GM19239 (cell line): Measurements from ENCODE around the gene CYTH3.
A peak's percentile ranks its signal among the peaks of the same experiment; 100 is the strongest.
"Not testable (repeated sequence)": the region's sequence is repeated elsewhere in the genome, so short reads cannot be mapped to it uniquely, and the experiment has no call there.

ENCODE experiments used
- DNase-seq: peaks from one replicate; pipeline ENCODE4 v3.0.0; 2011; ENCODE audit warnings: low spot score; ENCODE audit not compliant: insufficient read length
- FAIRE-seq: peaks from 2 replicates; lab custom pipeline; 2011; peaks lifted over from hg19 to GRCh38; lab: Jason Lieb, UNC

Gene CYTH3

DNA sequence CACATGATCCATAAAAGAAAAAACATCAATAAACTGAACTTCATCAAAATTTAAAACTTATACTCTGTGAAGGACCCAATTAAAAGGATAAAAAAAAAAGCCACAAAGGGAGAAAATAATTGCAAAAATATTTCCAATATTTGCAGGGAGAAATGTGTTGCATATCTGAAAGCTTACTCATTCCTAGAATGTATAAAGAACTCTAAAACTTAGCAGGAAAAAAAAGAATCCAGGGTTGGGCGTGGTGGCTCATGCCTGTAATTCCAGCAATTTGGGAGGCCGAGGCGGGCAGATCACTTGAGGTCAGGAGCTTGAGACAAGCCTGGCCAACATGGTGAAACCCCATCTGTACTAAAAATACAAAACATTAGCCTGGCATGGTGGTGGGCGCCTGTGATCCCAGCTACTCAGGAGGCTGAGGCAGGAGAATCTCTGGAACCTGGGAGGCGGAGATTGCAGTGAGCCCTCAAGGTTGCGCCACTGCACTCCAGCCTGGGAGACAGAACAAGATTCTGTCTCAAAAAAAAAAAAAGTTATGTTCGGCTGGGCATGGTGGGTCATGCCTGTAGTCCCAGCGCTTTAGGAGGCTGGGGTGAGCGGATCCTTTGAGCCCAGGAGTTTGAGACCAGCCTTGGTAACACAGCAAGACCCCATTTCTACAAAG lies 11.1 kb upstream of the CYTH3 start:
- DNase-seq, FAIRE-seq: not testable (repeated sequence)

DNA sequence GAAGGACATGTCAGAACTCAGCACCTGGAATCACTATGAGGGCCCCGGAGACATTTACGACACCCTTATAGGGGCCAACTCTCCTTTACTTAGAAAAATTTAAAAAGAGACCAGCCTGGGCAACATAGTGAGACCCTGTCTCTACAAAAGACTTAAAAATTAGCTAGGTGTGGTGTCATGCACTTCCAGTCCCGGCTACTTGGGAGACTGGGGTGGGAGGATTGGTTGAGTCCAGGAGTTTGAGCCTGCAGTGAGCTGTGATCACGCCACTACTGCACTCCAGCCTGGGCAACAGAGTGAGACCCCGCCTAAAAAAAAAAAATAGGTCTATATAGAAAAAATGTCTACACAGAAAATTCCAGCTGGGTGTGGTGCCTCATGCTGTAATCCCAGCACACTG lies 7.5 kb upstream of the CYTH3 start:
- FAIRE-seq (no peak), DNase-seq (no peak)

DNA sequence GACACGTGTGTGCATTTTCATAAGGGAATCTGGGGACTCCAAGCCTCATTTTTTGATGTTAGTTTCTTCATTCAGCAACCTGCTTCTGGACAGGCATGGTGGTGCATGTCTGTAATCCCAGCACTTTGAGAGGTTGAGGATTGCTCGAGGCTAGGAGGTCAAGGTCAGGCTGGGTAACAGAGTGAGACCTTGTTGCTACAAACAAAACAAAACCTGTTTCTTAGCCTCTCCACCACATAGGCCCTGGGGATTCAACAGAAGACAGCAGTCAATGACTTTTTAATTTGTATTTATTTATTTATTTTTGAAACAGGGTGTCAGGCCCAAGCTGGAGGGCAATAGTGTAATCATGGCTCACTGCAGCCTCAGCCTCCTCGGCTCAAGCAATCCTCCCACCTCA lies 6.9 kb upstream of the CYTH3 start:
- no peak for DNase-seq
- FAIRE-seq: no peak

DNA sequence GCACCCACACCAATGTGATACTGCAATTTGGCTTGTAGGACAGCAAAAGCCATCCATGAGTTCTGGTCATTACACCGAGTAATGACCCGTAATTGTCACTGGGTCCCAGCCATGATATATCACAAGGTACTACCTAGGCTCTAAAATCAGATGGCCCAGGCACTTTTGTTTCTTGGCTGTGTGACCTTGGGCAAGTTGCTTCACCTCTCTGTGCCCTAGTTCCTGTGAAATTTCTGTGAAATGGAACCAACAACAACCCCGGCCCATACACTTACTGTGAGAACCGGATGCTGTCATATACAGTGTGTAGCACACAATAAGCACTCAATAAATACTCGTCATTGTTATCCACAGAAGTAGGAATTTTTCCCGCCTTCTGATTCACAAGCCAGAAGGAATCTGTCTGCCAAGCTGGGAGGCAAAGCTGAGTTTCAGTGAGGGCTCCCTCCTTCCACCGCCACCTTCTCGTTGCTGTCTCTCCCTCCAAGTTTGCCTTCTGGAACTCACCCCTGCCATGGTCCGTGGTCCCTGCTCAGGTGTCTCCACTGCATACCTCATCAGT lies 6.4 kb upstream of the CYTH3 start:
- DNase-seq (no peak), FAIRE-seq (no peak)

DNA sequence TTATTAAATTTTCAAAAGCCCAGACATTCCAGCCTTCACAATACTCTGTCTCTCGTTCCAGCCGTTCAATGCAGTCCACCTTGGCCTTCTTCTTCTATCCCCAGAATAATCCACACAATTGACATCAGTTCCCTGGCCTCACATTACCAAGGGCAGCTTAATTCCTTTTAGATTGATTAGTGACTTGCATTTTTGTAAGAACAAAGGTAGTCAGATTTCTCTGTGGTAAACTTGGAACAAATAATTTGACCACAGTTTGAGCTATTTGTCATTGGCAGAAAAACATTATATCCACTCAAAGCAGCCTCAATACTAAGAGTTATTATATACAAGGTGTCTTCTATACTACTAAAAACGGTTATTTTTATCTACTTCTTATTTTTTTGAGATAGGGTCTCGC lies 5.1 kb upstream of the CYTH3 start:
- DNase-seq (no peak), FAIRE-seq (no peak)

DNA sequence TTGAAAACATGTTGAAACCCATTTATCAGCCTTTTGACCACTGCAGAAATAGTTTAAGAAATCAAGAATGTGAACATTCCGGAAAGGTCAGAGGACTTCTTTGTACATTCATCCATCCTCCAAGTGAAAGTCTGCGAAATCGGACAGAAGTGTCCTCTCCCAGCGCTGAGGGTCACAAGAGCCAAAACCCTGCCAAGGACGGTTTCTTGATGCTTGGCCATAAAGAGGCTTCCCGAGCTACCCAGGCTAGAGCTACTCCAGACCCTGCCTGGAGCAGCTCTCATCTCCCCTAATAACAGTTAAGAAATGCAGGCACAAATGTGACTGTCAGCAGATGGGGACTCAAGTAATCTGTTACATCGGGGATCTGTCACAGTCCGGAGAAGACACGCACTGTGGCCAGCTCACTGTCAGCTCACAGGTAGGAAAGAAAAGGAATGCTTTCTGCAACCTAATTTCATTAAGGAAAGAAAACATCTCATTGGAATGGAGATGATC lies 4.5 kb upstream of the CYTH3 start:
- DNase-seq (no peak), FAIRE-seq (no peak)

DNA sequence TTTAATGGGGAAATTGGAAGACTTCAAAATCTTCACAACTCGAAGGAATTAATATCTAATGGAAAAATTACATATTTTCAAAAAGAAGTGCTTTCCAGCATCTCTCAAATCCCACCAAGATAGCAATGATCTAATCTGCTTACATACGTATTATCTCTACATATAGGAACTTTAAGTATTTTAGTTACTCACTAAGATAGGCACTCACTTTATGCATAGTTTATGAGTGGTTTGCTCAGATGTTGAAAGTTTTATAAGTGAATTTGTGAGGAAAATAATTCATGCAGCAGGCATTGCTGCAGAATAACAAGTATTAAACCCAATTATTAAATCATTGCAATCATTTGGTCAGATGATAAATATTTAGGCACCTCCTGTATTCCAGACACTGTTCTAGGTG lies 2.3 kb upstream of the CYTH3 start:
- DNase-seq (no peak), FAIRE-seq (no peak)

DNA sequence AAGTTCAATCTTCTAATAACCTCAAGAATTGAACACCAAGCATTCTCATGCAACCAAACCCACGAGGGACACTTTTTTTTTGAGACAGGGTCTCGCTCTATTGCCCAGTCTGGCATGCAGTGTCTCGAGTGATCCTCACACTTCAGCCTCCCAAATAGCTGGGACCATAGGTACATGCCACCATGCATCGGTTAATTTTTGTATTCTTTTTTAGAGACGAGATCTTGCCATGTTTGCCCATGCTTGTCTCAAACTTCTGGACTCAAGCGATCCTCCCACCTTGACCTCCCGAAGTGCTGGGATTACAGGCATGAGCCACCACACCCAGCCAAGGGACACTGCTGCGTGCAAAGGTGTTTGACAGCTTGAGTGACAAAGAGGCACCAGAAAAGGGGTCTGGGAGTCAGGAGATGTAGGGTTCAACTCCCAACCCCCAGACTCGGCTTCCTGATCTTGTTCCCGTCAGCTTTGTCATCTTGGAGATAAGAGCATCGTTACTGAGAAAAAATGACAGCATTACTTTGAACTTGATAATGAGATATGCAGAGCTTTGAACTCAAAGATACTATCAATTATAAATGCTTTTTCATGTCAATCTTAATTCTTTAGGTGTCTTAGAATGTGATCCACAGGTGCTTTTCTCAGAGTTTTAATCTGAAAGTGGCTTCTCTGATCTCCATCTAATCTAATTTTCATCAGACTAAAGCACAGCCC lies 1.6 kb upstream of the CYTH3 start:
- FAIRE-seq (no peak), DNase-seq (no peak)

DNA sequence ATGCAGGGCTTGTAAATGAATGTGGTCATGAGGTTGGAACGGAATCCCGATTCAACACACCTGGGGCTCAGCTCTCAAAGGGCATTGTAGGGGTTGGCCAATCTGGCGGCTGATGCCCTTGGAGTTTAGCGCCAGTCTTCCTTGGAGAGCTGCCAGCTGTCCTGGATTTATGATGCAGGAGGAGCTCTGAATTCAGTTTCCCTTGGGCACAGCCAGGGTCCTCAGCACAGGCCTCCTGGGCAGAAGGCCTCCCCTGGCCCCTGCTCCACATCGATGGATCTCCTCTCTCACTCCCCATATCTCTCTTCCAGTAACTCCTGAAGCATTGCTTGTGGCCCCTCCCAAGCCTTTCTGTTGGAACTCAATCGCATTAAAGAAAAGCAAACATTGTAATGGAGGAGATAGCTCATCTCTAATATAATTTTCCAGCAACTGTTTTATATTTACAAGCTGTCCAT lies 985 bp upstream of the CYTH3 start:
- FAIRE-seq: no peak
- DNase-seq: no peak

DNA sequence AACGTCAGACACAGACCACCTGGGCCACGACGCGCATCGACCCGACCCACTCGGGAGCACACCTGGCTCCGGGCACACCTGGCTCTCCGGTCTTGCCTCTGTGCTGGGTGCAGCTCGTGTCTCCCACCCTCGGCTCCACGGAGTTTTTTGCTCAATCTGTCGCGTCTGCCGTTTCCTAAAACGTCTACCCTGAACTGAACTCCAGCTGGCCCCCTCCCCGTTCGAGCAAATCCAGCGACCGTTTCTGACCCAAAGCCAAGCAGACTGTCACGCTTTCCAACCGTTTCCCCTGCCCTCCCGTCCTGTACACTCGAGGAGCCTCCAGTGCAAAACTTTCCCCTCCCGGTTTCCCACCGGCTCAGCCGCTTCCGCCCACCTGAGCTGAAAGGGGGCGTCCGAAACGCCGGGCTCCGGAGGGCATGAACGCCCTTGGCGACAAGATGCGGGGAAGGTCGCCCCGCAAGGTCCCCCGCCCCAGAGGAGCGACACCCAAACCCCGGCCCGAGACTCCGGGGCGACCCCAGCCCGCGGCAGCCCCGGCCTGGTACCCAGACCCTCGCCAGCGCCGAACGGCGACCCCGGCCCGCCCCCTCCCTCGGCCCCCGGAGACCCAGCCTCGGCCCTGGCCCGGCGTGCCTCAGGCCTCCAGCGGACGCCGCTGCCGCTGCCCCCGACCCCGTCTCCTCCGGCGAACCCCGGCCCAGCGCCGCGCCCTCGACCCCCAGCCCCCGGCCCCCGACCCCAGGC lies 557 bp downstream of the CYTH3 start:
- DNase-seq (peak; percentile 30), FAIRE-seq (no peak)

DNA sequence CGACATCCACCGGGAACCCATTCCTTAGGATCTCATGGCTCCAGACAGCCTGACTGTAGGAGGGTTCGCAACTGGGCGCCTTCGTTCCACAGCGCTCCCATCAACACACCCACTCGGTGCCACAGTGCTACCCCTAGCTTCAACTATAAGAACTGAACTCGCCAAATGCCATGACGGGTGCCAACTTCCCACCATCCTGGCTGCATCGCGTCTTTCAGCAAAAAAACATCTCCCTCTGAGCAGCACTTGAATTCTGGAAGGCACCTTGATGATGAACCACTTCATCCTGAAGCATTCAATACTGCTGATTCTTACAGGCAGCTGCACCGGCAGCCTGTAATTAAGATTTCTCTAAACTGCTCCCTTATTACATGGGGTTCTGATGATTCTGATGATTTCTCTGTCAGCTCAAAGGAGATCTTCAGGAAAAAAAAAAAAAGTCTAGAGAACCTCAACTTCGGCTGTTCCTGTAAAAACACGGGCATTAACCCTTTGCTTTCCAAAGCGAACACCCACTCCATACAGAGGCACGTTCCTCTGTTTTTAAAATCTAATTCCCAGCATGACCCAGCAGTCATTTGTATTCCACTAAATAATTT lies 1.3 kb downstream of the CYTH3 start:
- FAIRE-seq (no peak), DNase-seq (peak; percentile 30)

DNA sequence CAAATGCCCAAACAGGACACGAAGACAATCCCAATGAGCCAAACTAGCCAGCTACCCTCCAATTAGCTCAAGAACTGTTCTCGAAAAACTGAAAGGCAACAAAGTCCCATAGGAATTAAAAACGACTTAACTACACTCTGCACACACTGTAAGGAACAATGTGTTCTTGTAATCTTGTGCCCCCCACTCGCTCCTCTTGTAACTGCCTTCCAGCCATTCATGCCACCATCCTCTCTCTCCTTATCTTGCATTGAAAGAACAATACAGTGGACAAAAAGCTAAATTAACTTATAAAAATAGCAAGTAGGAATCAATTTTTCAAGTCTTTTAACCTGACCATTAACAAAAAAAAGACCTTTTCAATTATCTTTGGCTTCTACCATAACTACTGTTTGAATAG lies 2.9 kb downstream of the CYTH3 start:
- DNase-seq: no peak
- FAIRE-seq: no peak

DNA sequence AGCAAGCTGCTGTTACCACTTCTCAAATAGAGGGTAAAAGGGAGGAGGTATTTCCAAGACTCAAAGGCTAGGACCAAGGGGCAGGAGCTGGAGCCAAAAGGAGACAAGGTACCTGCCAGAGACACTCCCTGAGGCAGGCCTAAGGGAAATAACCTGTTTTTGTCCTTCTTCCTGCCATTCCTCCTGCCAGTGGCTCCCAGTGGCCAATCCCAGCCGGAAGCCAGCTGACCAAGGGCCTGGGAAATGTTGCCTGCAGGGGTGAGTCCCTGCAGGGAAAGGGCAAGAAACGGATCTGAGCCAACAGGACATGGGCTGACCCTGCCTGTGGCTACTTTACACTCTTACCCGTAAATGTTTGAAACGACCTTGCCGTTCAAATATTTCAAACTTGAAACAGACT lies 3.5 kb downstream of the CYTH3 start:
- DNase-seq (no peak), FAIRE-seq (no peak)

DNA sequence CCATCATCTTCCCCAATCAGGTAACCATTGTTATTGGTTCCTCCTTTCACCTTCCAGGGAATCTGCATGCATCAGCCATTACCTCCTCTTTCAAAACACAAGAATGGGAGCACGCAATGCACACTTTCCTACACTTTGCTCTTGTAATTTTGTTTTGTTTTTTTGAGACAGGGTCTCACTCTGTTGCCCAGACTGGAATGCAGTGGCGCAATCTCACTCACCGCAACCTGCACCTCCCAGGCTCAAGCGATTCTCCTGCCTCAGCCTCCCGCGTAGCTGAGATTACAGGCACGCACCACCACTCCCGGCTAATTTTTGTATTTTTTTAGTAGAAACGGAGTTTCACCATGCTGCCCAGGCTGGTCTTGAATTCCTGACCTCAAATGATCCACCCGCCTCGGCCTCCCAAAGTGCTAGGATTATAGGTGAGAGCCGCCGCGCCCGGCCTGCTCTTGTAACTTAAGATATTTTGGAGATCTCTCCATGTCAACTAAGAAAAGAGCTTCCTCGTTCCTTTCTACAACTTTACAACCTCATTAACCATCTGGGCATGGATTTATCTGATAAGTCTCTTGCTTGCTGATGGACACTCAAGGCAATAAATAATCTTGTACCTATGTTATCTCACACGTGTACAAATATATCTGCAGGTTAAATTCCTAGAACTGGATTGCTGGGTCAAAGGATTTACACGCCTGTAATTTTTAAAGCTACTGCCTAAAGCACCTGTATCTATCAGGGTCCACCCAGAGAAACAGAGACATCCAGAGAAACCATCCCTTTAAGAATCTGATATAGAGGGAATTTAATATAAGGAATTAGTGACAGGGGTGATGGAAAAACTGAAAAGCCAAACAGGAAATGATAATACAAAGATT lies 4.2 kb downstream of the CYTH3 start:
- DNase-seq: no peak
- FAIRE-seq: no peak

DNA sequence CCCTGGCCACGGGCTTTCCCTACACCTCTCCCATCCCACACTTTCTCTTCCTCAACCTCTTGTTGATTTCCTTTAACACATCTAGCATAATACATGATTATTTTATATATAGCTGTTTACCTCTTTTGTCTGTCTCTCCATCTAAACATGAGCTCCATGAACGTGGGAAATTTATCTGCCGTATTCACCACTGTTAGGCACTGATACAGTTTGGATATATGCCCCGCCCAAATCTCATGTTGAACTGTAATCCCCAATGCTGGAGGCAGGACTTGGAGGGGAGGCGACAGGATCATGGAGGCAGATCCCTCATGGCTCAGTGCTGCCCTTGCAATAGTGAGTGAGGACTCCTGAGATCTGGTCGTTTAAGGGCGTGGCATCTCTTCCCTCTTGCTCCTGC lies 5.7 kb downstream of the CYTH3 start:
- FAIRE-seq: no peak

DNA sequence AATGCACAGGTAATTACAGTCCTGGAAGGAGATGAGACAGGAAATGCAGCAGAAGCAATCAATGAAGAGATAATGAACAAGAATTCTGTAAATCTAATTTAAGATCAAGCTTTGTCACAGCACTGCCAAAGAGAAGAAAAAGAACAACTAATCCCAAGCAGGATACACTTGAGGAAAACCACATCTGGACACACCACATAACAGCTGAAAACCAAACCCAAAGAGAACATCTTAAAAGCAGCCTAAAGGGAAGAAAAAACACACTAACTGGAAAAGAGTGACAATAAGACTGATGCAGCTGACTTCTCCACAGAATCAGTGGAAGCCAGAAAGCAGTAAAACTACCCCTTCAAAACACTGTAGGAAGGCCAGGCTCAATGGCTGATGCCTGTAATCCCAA lies 10.2 kb downstream of the CYTH3 start:
- FAIRE-seq (no peak), DNase-seq (no peak)

More for the DNA sequence above, 5.7 kb downstream of the CYTH3 start:
- no peak for DNase-seq

DNA sequence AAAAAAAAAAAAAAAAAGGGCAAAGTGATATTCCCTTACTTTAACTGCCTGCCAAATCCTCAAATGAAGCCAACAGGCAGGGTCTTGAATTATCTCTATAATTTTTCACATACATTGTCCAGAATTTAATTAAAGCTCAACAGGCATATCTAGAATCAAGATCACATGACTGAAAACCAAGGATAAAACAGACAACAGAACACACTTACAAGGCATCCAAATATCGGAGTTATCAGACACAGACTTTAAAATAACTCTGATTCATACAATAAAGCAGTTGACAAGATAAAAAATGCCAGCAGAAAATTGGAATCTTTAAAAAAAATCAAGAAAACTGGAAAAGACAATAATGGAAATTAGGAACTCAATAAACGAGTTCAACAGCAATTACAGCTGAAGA lies 10.7 kb downstream of the CYTH3 start:
- DNase-seq: no peak
- FAIRE-seq: no peak

DNA sequence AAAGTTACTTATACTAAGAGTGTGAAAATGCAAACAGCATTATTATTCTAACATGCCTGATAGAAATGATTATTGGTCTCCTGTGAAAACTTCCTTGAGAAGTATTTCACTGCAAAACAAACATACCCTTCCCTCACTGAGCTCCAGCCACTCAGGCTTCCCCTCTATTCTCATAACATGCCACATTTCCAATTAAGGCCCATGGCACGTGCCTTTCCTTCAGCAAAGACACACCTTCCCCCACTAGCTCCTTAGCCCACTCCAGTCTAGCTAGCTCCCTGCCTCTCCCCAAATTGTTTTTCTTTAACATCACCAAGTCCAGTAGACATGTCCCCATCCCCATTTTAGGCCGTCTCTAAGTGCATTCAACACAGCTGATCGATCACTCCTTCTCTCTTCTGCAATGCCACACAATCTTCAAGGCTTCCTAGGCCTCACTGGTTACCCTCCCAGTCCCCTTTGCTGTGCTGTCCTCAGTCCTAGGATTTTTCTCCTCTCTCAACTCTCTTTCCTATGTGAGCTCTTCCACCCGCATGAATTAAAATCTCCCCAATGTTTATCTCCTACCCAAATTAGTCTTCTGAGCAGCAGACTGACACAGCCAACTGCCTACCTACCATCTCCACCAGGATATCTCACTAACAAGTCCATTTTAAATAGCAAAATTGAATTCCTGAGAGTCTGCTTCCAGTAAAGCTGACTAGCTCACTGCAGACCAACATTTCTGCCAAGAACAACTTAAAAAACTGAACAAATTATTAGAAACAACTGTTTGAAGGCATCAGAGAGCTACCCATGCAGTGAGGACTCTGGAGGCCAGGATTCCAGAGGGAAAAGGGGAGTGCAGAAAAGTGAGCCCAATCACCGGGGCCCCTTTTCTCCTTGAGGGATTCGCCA lies 11.9 kb downstream of the CYTH3 start:
- DNase-seq: no peak

DNA sequence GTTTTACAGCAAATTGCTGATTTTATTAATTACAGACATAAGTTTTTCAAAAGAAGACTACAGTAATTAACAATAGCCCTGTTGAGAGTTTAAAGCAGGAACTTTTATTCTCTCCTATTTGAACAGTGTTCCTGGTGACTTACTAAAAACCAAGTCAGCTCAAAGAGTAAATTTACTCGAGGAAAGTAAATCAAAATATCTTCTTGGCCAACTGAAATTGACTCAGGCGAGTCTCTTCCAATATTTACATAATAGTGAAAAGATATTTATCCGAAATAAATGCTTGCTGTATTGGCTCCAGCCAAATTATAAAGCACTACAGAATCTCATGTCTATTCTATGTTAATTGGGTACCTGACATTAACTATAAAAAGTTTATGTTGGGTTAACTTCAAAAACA lies 13.2 kb downstream of the CYTH3 start:
- DNase-seq (no peak), FAIRE-seq (no peak)

More for the DNA sequence above, 11.9 kb downstream of the CYTH3 start:
- no peak for FAIRE-seq
